HCT116 (cell line): Measurements from ENCODE around the gene PTPRO. TPM values are rescaled to one million over a fixed set of nuclear protein-coding genes. Genes with fewer than 3 reads are reported as not detected.

ENCODE experiments used
- ATAC-seq: fragments of 200-7000 bp; cut with Tn5 transposase; 2 replicates; pipeline ENCODE4 v1.9.1; 2020; ENCODE audit warnings: mild to moderate bottlenecking, moderate library complexity
- BruUV-seq: library from RNA; stranded (reverse); fragments of 400-500 nt; replicated peaks from 2 replicates; lab custom pipeline; 2021; lab: Mats Ljungman, UMichigan
- CTCF ChIA-PET: fragments of 300-600 bp; sonication (Branson Sonifier 250); formaldehyde crosslinking; loops from one replicate; lab custom pipeline; 2021; ENCODE audit warnings: antibody characterized with exemption; lab: Charles Lee
- POLR2A ChIA-PET: fragments of 300-600, 350-600 bp; sonication (Branson Sonifier 250); formaldehyde crosslinking; loops from one replicate; lab custom pipeline; 2021; ENCODE audit warnings: antibody characterized with exemption; lab: Charles Lee
- RAD21 ChIA-PET, 2 experiments: fragments of 300-600 bp; sonication (Branson Sonifier 250); formaldehyde crosslinking; loops; one replicate each; lab custom pipeline; 2023; ENCODE audit warnings: low total read pairs in 2 of 2; ENCODE audit not compliant: uncharacterized antibody in 2 of 2, unreplicated experiment in 2 of 2, low non-redundant PET in 1 of 2; lab: Charles Lee
- DNase-seq: peaks from one replicate; pipeline ENCODE4 v3.0.0-alpha.2; 2010; ENCODE audit warnings: low read depth, low spot score
- H2AFZ ChIP-seq: fragments of 200-600 bp; shearing (Covaris generic), sonication (generic); 2 replicates; pipeline ENCODE4 v1.6.1; 2017; ENCODE audit warnings: low read depth, mixed run types, mixed read lengths, antibody characterized with exemption, low read length; ENCODE audit not compliant: poor library complexity, severe bottlenecking
- H3K27ac ChIP-seq: 2 replicates; pipeline ENCODE4 v1.5.1; 2012; ENCODE audit warnings: low read depth, low read length
- H3K27me3 ChIP-seq: fragments of 200-600 bp; sonication (generic); 2 replicates; pipeline ENCODE4 v1.6.1; 2016; ENCODE audit warnings: mixed run types, low read length, mixed read lengths; ENCODE audit not compliant: insufficient read depth
- H3K36me3 ChIP-seq, 2 experiments: fragments of 200-500 bp in 1 of 2; fragments of 200-600 bp in 1 of 2; sonication (Bioruptor generic) in 1 of 2; sonication (generic) in 1 of 2; 2 replicates each; pipeline versions ENCODE4 v1.5.1 to v1.6.1; 2014 to 2016; ENCODE audit warnings: low read length in 2 of 2, inconsistent platforms in 1 of 2, mixed read lengths in 1 of 2, mixed run types in 1 of 2; ENCODE audit not compliant: insufficient read depth in 2 of 2, control insufficient read depth in 1 of 2
- H3K4me1 ChIP-seq, 2 experiments: fragments of 200-600 bp in 1 of 2; sonication (generic) in 1 of 2; 2 replicates each; pipeline versions ENCODE4 v1.5.1 to v1.6.1; 2012 to 2017; ENCODE audit warnings: low read length in 2 of 2, inconsistent platforms in 1 of 2, mild to moderate bottlenecking in 1 of 2, mixed read lengths in 1 of 2, mixed run types in 1 of 2, moderate library complexity in 1 of 2; ENCODE audit not compliant: insufficient read depth in 2 of 2, control insufficient read depth in 1 of 2
- H3K4me2 ChIP-seq: fragments of 200-600 bp; sonication (generic); 2 replicates; pipeline ENCODE4 v1.6.1; 2017; ENCODE audit warnings: mixed run types, low read length, mixed read lengths
- H3K4me3 ChIP-seq, 2 experiments: fragments of 200-600 bp in 1 of 2; sonication (generic) in 1 of 2; replicated peaks in 1 of 2; 2 replicates each; pipeline ENCODE4 v1.5.1; 2011 to 2016; ENCODE audit warnings: low read length in 2 of 2, control low read depth in 1 of 2, low read depth in 1 of 2, mild to moderate bottlenecking in 1 of 2, mixed read lengths in 1 of 2, mixed run types in 1 of 2
- H3K79me2 ChIP-seq: fragments of 200-600 bp; sonication (generic); 2 replicates; pipeline ENCODE4 v1.6.1; 2017; ENCODE audit warnings: mild to moderate bottlenecking, mixed run types, low read length, moderate library complexity, mixed read lengths; ENCODE audit not compliant: insufficient read depth
- H3K9ac ChIP-seq: fragments of 200-600 bp; sonication (generic); 2 replicates; pipeline ENCODE4 v1.6.1; 2016; ENCODE audit warnings: low read length, mixed read lengths
- H3K9me2 ChIP-seq: fragments of 200-600 bp; sonication (generic), shearing (Covaris generic); 2 replicates; pipeline ENCODE4 v1.6.1; 2017; ENCODE audit warnings: mixed run types, mild to moderate bottlenecking, moderate library complexity; ENCODE audit not compliant: insufficient read depth
- H3K9me3 ChIP-seq, 2 experiments: fragments of 200-500 bp in 1 of 2; fragments of 200-600 bp in 1 of 2; sonication (Bioruptor generic) in 1 of 2; sonication (generic) in 1 of 2; 2 replicates each; pipeline ENCODE4 v1.6.1; 2014 to 2017; ENCODE audit warnings: low read length in 2 of 2, mixed read lengths in 2 of 2, inconsistent platforms in 1 of 2, low read depth in 1 of 2, mild to moderate bottlenecking in 1 of 2, mixed run types in 1 of 2, moderate library complexity in 1 of 2; ENCODE audit not compliant: control insufficient read depth in 1 of 2, insufficient read depth in 1 of 2
- H4K20me1 ChIP-seq: fragments of 200-600 bp; sonication (generic), shearing (Covaris generic); 2 replicates; pipeline ENCODE4 v1.6.1; 2017; ENCODE audit warnings: mixed run types, mild to moderate bottlenecking, moderate library complexity; ENCODE audit not compliant: insufficient read depth
- CBX3 ChIP-seq: IDR thresholded peaks from 2 replicates; pipeline ENCODE4 v1.6.1; 2012; ENCODE audit warnings: low read depth
- CEBPB ChIP-seq: IDR thresholded peaks from 2 replicates; pipeline ENCODE4 v1.6.1; 2012; ENCODE audit warnings: low read depth
- EGR1 ChIP-seq: IDR thresholded peaks from 2 replicates; pipeline ENCODE4 v1.6.1; 2012; ENCODE audit warnings: low read depth
- EZH2 ChIP-seq: fragments of 200-600 bp; sonication (generic); IDR thresholded peaks from 2 replicates; pipeline ENCODE4 v1.6.1; 2017; ENCODE audit warnings: antibody characterized with exemption, mixed run types
- JUND ChIP-seq: IDR thresholded peaks from 2 replicates; pipeline ENCODE4 v1.6.1; 2012
- POLR2A ChIP-seq: IDR thresholded peaks from 2 replicates; pipeline ENCODE4 v1.7.0; 2011; ENCODE audit warnings: borderline replicate concordance; ENCODE audit not compliant: insufficient read depth, insufficient read length; ENCODE audit errors: extremely low read depth
- POLR2AphosphoS5 ChIP-seq: IDR thresholded peaks from 2 replicates; pipeline ENCODE4 v1.6.1; 2011; ENCODE audit warnings: mild to moderate bottlenecking, low read depth, low read length, moderate library complexity
- RAD21 ChIP-seq: IDR thresholded peaks from 2 replicates; pipeline ENCODE4 v1.6.1; 2012; ENCODE audit warnings: low read depth, mild to moderate bottlenecking
- SRF ChIP-seq: IDR thresholded peaks from 2 replicates; pipeline ENCODE4 v1.6.1; 2012; ENCODE audit warnings: low read depth
- TCF7L2 ChIP-seq: IDR thresholded peaks from 2 replicates; pipeline ENCODE4 v1.7.0; 2011; ENCODE audit warnings: borderline replicate concordance, inconsistent platforms; ENCODE audit not compliant: insufficient read depth, insufficient read length; ENCODE audit errors: extremely low read depth
- YY1 ChIP-seq: IDR thresholded peaks from 2 replicates; pipeline ENCODE4 v1.6.1; 2011; ENCODE audit warnings: low read length, low read depth, moderate library complexity, mild to moderate bottlenecking; ENCODE audit not compliant: insufficient replicate concordance; ENCODE audit errors: extremely low read depth
- ZNF274 ChIP-seq: fragments of 200-500 bp; sonication (Bioruptor generic); IDR thresholded peaks from 2 replicates; pipeline ENCODE4 v1.6.1; 2014; ENCODE audit warnings: mild to moderate bottlenecking, low read depth, low read length, inconsistent platforms
- intact Hi-C: fragments of 100-400 bp; cut with micrococcal nuclease; formaldehyde crosslinking; loops from 2 replicates; pipeline ENCODE4 v1.10.0; 2022
- total RNA-seq: library from RNA; stranded (reverse); gene quantifications from one replicate; pipeline ENCODE4 v1.2.1, GENCODE V29; 2021; ENCODE audit not compliant: unreplicated experiment
- TF ChIP-seq, protein P1 (sequence below), 3 experiments: fragments of 200-600 bp in 1 of 3; sonication (generic) in 1 of 3; IDR thresholded peaks in 2 of 3; conservative IDR thresholded peaks in 1 of 3; 2 replicates each; pipeline ENCODE4 v1.5.1; 2012 to 2017; ENCODE audit warnings: low read depth in 2 of 3, low read length in 2 of 3, antibody characterized with exemption in 1 of 3, borderline replicate concordance in 1 of 3, control low read depth in 1 of 3, mild to moderate bottlenecking in 1 of 3, mixed read lengths in 1 of 3, mixed run types in 1 of 3, moderate library complexity in 1 of 3; ENCODE audit not compliant: insufficient read depth in 1 of 3
- TF ChIP-seq, protein P2 (sequence below): IDR thresholded peaks from 2 replicates; pipeline ENCODE4 v1.6.1; 2011; ENCODE audit warnings: mild to moderate bottlenecking, low read length, moderate library complexity; ENCODE audit not compliant: insufficient replicate concordance; ENCODE audit errors: extremely low read depth
- TF ChIP-seq, protein P3 (sequence below): IDR thresholded peaks from 2 replicates; pipeline ENCODE4 v1.6.1; 2012

Gene PTPRO
- total RNA-seq, 1 experiment from 2014 or later = not detected

DNA sequence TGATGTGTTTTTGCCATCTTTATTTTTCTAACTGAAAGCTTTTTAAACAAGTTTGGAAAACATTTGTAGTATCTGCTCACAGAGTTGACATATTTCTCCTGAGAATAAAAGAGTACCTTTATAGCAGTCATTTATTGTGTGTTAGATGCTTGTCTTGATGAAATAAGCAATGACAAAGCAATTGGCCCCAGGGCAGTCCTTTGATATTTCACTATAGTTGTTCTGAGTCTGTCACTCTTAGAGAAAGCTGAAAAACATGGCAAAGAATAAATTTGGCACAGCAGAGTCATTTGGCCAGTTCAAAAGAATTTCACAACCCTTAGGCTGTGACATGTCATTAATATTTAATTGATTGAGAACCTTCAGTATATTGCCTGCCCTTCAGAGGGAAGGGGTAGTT, 166.2 kb downstream of the PTPRO start:
- ATAC-seq = no peak
- Histone ChIP-seq H3K27me3 (peaks cover 67% of the 10 kb centered on the region), H3K4me1 (no peaks in the 10 kb centered on the region), H2AFZ (no peak overlapping the region)
- TF ChIP-seq POLR2A = no peak
- TF ChIP-seq EZH2 = no peak
- TF ChIP-seq RAD21 = no peak
- no peak for TF ChIP-seq ZNF274
- TF ChIP-seq, protein P1, sequence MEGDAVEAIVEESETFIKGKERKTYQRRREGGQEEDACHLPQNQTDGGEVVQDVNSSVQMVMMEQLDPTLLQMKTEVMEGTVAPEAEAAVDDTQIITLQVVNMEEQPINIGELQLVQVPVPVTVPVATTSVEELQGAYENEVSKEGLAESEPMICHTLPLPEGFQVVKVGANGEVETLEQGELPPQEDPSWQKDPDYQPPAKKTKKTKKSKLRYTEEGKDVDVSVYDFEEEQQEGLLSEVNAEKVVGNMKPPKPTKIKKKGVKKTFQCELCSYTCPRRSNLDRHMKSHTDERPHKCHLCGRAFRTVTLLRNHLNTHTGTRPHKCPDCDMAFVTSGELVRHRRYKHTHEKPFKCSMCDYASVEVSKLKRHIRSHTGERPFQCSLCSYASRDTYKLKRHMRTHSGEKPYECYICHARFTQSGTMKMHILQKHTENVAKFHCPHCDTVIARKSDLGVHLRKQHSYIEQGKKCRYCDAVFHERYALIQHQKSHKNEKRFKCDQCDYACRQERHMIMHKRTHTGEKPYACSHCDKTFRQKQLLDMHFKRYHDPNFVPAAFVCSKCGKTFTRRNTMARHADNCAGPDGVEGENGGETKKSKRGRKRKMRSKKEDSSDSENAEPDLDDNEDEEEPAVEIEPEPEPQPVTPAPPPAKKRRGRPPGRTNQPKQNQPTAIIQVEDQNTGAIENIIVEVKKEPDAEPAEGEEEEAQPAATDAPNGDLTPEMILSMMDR (IDR thresholded peaks at IDR 0.05 in 2 of 3, conservative IDR thresholded peaks at IDR 0.05 in 1 of 3; ENCODE audit: borderline replicate concordance in 1 of 3, insufficient read depth in 1 of 3, low read depth in 2 of 3, low read length in 2 of 3) = no peak
- TF ChIP-seq CBX3 = no peak
- TF ChIP-seq JUND = no peak
- TF ChIP-seq EGR1 = no peak
- TF ChIP-seq TCF7L2 = no peak
- no peak for TF ChIP-seq POLR2AphosphoS5
- TF ChIP-seq YY1 = no peak
- TF ChIP-seq, protein P2, sequence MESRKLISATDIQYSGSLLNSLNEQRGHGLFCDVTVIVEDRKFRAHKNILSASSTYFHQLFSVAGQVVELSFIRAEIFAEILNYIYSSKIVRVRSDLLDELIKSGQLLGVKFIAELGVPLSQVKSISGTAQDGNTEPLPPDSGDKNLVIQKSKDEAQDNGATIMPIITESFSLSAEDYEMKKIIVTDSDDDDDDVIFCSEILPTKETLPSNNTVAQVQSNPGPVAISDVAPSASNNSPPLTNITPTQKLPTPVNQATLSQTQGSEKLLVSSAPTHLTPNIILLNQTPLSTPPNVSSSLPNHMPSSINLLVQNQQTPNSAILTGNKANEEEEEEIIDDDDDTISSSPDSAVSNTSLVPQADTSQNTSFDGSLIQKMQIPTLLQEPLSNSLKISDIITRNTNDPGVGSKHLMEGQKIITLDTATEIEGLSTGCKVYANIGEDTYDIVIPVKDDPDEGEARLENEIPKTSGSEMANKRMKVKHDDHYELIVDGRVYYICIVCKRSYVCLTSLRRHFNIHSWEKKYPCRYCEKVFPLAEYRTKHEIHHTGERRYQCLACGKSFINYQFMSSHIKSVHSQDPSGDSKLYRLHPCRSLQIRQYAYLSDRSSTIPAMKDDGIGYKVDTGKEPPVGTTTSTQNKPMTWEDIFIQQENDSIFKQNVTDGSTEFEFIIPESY = no peak
- no peak for TF ChIP-seq SRF
- TF ChIP-seq CEBPB = no peak
- TF ChIP-seq, protein P3, sequence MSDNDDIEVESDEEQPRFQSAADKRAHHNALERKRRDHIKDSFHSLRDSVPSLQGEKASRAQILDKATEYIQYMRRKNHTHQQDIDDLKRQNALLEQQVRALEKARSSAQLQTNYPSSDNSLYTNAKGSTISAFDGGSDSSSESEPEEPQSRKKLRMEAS = no peak
- TF ChIP-seq, all 23 proteins: peak for 0
- no peaks in the 10 kb centered on the region for H3K36me3 ChIP-seq
- intact Hi-C loops = no loop called here
- no TSS peak for BruUV-seq
- no peak overlapping the region for H3K27ac ChIP-seq
- no peak for DNase-seq
- ChIA-PET CTCF (no interaction called here), RAD21 (no interaction called here), POLR2A (no interaction called here)
- H3K9me2 ChIP-seq = no peaks in the 10 kb centered on the region
- H3K9me3 ChIP-seq = no peaks in the 10 kb centered on the region
- H3K79me2 ChIP-seq = no peaks in the 10 kb centered on the region
- H4K20me1 ChIP-seq = no peaks in the 10 kb centered on the region; the same call in 1 of the 2 replicates
- no peak overlapping the region for H3K9ac ChIP-seq
- no peak overlapping the region for H3K4me3 ChIP-seq
- H3K4me2 ChIP-seq = no peak overlapping the region
